ENCODE measurements around the gene TBX5.

Gene TBX5

DNA sequence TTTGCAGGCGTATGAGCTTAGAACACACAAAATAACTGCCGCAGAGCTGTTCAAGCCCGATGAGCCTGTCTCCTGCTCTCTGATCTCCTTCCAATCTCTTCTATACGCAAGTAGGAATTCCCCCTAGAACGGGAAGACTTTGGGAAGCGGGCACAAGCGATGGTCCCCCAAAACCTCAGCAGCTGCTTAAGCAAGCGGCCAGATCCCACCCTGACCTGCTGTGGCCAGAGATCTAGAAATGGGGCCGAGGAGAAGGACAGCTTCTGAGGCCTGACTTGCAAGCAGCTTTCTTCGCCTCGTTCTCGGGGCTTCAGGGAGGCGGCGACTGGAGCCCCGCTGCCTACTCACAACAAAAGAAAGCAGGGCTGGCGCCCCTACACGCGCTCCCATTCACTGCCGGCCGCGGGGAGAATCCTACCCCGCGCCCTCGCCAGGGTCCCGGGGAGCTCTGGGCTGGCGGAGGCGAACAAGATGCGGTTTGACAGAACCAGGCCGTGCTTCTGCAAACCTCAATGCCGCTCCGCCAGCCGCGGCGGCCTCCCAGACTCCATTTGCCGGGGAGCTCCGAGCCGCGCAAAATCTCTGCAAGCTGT is 922 bp downstream of the TBX5 start:
- no peak for DNase-seq

DNA sequence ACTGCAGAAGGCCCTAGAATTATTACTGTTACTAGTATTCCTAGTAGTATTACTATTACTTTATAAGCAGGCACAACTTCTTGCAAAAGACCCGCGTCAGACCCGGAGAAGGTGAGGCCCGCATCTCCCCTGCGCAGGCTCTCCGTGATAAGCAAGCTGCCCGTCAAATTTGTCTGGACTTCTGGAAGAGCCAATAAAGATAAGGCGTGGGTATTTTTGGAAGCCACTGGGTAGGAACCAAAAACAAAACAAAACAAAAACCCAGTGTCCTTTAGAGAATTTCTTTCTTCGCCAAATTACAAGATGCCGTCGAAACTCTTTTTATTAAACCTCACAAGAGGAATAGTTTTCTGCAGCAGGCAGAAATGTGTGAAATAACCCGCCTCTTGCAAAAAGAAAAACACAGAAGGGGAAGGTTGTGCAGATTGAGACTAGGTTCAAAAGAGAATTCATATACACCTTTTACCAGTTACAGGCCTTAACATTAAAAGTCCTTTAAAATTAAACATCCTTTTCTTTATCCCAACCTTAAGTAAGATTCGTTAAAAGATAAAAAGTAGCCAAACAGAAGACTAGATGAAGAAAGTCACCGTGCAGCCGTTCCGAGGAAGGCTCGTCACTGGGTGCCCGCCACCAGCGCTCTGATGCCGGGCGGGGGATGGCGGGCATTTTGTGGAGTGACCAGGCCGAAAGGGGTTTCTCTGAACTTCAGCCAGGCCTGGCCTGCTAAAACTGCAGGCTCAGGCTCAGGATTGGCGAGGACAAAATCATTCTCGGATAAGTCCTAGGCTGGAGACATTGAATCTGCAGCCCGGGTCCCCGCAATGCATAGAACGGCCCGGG is 1.6 kb downstream of the TBX5 start:
- no peak for DNase-seq

DNA sequence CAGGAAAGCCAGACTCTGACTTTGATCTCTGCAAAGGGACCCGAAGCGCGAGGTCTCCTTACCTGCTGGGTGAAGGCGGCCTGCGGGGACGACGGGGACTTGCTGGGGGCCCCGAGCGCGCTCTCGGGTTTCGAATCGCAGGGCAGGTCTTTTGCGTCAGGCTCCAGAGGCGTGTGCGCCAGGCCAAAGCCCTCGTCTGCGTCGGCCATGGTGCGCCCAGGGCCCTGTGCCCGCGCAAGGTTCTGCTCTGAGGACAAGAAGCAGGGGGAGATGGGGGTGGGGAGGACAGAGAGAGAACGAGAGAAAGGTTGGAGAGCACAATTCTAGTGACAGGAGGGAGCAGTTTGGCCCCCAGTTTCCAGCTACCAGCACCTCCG is 2.3 kb downstream of the TBX5 start:
- DNase-seq, result no peak

DNA sequence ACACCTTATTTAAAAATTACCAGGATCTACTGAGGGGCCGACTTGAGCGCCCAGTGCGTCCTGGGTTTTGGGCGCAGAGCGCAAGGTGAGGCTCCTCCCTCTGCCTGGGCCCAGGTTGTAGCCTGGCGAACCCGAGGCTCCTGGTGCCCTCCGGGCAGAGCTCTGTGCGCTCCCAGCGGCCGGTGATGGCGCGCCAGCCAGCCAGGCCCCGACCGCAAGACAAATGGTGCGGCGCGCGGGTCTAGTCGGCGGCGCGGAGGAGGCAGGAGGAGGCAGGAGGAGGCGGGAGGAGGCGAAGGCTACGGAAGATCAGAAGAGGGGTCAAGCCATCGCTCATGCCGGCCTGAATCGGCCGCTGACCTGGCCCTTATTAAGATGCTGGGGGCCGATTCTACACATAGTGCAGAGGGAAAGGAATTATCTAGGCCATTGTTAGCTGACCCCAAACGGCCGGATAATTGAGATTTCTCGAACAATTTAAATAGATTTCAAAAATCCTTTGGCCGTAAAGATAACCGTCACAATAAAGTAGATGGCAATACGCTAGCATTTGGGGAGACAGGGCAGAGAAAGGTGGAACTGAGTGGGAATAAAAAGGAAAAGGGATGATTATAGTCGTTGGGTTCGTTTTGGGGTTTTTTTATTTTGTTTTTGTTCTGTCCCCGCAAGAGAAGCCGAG is 2.8 kb downstream of the TBX5 start:
- DNase-seq, result no peak

DNA sequence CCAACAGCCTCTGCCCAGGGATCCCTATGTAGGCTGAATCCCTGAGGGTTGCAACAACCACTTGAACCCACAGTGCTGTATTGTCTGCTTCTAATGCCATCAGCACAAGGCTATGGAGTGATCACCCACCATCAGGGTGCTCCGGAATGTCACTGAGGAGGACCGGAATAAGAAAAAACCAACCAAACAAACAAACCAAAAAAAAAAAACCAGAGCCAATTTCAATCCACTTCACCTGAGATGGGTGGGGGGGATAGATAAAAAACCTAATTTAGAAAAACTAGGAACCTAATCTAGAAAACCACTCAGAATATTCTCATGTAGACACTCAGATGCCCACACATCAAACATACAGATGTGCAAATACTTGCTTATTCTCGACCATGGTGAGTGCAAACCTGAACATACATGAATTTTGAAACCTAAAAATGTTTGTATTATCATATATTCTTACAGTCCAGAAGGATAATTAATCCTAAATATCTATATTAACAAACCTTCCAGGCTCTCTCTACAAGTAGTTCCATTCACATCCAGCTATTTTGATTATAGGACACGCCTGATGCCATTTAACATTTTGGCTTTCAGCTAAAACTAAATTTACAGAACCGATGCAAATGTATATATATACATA is 3.7 kb downstream of the TBX5 start:
- DNase-seq, result no peak

DNA sequence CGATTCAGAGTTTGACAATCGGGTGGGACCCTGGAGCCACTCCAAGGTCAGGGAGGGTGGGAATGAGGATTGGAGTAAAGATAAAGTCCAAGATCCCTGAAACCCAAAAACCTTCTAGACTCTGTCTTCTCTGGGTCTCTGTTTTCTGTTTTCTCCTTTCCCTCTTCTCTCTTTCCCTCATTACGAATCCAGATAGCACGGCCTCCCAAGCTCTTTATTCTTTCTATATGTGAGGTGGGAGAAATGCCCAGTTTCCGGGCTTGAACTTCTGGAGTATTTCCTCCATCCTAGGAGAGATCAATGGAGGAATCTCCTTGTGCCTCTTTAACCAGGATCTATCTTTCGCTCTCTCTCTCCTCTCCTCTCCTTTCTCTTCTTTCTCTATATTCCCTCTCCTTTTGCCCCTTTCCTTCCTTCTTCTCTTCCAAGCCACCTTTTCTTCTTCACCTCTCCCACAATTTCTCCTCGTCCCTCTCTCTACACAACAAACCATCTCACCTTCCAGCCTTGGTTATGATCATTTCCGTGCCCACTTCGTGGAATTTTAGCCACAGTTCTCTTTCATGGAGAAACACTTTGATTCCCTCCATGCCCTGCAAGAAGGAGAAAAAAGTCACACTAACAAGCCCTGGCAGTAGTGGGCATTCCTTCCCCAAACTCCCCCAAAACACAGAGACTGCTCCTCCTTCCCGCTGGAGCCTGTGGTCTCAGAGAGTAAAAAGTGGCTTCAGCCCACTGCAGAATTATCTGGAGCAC is 4.4 kb downstream of the TBX5 start:
- no peak for DNase-seq

DNA sequence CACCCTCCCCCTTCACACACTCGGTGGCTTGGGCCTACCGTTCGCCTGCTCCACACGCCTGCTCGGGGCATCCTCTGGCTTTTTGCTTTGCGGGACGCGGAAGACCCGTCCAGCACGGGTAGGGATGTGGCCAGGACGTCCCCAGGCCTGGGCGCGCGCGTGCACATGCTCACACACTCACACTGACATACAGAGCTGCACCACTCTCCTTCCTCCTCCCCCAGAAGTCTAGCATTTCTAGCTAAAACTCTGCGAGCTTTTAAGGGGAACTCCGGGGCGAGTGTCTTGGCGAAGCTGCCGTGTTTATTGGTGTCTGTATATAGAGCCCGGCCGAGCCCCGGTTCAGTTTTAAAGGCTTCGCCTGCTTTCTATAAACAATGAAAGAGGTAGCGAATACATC is 5.0 kb downstream of the TBX5 start:
- no peak for DNase-seq

DNA sequence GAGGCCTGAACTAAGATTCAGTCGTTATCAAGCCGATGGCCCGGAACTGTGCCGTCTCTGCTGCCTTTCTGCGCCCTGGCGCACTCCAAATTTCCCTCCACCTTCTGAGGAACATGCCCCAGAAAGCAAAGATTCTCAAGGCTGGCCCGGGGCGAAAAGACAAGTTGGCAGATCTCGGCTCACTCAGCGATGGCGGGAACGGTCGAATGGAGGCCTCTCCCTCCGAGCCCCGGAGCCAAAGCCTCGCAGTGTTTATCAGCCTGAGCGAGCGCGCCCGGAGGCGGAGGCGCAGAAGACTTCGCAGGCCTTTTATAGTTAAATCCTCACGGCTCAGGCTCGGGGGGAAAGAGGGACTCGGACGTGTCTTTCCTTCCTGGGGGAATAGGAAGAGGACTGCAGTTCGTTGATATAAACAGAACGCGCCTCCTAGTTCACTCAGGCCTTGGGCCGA is 5.6 kb downstream of the TBX5 start:
- no peak for DNase-seq

DNA sequence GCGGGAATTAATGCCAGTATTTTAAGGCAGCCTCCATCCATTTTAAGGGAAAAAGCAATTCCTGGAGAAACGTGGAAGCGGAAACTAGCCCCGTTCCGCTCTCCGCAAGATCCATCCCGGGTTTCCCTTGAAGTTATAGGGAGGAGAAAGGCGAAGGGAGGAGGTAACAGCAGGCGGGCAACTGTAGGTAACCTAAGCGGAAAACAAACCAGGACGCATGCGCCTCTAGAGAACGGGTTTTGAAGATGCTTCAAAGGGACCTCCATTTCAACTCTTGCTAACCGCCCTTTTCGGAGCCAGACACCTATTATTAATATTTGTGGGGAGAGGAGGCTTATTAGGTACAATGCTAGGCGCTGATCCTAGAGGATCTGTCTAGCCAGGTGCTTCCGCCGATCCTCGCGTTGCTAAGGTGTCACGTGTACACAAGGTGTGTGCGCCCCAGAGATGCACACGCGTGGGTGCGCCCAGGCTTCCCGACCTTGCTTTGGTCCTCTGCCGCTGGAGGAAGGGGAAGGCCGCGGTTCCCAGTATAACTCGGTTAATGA is 6.2 kb downstream of the TBX5 start:
- no peak for DNase-seq

DNA sequence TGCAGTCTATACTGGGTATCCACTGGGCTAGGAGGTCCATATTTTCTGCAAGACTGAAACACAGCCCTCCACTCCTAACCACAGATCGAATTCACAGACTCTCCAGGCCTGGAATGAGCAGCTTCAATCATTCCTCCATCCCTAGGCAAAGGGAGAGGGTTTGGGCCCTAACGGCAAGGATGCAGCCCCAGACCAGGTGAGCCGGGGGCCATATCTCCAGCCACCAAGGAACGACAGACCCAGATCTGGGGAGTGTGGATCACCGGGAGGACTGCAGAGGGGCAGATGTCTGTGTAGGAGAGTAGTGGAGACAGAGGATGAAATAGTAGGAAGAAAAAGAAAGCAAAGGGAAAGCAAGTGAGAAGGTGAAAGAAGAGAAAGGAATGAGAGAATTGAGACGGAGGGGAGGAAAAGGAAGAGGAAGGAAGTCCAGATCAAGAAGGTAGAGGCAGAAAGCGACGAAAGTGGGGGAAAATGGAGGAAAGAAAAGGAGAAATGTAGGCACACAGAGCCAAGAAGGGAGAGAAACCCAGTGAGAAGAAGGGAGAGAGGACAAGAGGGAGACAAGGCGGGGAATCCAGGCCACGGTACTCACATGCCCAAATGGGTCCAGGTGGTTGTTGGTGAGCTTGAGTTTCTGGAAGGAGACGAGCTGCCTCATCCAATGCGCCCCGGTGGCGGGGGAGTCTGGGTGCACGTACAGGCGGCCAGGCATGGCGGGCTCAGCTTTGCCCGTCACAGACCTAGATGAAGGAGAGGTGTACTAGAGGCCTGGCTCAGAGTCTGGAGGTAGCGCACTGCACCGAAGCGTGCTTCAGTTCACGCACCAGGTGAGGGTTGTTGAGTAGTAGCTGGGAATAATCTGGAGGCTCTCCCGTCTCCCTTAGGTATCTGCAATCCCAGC is 7.7 kb downstream of the TBX5 start:
- DNase-seq, result no peak

DNA sequence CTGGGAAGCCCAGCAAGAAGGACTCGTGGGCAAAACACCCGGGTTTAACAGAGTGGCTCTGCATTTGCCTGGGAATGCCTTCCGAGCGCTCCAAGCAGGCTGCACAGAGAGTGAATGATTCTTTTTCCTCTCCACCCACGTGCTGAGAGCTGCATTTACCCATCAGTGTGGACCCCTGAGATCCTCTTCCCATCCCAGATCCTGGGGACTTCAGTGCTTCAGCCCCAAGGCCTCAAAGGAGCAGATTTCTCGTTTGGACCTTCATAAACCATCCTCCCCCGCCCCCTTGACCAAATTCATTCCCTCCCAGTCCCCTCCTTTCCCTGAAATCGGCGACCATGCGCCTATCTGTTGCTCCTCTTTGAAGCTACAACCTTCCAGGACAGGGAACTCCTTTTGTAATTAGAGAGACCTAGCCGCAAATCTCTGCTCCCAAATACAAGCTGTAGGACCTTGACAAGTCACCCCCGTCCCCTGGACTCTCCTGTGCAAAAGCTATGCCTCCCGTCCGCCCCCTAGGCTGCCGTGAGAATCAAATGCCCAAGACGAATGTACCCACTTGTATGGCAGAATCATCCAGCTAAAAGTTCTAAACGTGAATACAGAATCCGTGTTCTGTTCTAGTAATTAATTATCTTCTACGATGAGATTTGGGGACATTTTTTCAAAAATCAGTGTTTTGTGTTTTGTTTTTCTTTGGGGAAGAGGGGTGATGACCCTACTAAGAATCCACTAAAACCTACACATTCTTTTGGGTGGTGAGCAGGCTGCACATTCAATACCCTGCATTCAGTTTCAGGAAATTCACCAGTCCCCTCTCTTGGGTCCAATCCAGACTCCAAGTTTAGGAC is 8.8 kb downstream of the TBX5 start:
- DNase-seq, result no peak

DNA sequence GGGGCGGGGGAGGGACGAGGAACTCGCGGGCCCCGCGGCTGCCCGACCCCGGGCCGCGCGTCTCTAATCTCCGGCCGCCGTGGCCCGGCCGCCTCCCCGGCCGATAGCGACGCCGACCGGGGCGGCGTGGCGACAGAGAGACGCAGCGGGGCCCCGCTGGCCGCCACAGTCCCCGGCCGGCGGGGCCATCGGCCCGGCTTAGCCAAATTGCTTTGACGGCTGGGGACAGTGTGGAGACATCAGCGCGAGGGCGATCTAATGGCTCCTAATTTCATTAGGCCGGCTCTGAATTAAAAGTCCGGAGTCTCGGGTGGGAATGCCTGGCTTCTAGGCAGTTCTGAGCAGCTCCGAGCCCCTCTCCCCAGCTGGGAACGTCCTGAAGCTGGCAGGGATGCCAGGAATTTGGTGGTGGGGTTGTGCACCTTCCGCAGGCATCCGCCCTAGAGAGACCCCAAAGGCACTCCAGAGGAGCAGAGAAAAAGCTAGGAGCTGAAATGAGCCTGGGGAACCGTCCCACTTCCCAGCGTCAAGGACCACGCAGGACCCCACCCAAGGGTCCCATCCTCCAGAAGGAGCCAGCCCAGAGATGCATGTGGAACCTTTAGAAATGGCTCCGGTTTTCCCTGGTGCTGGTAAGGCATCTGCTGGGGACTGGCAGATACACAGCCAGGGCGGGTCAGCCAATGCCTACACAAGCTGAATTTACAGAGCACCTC is 9.6 kb downstream of the TBX5 start:
- DNase-seq, result no peak

DNA sequence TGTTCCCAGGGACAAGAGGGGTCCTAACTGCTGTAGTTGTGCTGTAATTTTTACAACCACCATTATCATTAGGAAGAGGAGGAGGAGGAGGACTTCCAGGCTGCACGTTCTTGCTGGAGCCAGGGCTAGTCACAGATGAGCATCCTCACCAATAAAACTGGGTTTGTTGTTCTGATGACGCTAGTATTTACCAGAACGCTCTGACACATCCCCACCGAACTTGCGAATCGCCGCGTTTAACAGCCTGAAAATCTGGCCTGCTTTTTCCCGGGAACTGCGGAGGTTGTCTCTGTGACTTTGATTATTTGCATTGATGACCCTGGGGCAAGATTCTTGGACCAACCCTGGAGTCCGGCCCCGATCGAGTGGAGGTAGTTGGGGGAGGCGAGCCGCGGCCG is 10.2 kb downstream of the TBX5 start:
- no peak for DNase-seq

DNA sequence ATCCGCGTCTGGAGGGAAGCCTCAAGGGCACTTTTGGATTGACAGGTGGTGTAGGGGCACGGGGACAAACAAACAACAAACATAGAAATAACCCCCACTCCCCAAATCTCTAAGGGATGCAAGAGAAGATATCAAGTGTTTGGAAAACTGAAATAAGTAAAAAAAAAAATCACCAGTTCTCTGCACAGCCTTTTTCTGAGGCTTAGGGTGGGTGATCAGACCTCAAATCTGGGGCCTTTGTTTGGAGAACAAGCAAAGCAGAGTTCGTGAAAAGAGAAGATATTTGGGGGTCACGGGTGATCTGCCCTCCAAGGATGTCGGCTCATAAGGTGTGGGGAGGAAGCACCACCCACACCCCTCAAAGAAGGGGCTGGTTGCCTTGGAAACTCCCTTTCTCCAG is 10.7 kb downstream of the TBX5 start:
- no peak for DNase-seq

DNA sequence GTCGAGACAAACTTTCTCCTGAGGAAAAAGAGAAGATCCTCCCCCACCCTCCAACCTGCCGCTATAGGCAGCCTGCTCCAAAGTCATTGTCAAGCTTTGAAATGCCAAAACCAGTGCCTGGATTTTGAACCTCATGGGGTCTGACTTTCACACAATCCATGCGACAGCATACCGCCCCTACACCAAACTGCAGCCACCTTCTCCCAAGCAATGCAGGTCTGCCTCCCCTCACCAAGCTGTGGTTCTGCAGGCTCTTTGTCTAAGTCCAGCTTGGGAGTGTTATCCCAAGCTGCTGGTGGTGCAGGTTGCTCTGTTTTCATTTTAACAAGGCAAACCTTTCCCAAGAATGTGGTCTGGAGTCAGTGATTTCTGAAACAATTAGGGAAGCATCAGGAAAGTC is 12.4 kb downstream of the TBX5 start:
- no peak for DNase-seq

DNA sequence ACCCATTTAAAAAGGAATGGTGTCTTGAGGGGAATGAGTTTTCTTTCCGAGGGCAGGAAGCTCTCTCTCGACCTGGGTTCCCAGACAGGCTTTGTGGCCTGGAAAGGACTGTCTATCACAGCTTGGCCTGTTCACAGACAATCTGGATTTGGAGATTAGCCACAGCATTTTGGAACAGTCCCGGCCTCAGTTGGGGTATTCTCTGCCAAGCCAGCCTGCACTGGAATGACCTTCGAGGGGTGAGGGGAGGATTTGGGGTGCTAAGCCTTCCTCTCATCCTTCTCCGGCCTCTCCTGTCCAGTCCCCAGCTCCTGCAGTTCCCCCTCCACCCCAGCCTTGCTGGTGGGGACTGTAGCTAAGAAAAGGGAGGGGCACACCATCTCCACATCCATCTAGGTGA is 13.0 kb downstream of the TBX5 start:
- DNase-seq, result no peak

DNA sequence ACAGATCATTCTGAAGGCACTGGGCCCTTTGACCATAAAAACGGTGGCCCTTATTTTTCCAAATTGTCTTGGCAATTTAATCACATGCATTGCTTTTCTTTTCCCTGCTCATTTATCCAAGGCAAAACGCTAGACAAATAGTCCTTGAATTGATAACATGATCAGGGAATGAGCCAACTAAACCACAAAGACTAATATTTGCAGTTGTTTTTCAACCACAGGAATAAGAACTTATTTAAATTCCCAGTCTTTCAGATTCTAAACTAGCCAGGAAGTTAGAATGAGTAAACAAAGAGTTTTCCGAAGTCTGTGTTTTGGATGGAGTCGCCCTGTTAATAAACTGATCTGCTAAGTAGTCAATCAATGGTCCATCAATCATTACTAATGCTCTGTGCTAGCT is 14.9 kb downstream of the TBX5 start:
- DNase-seq, result no peak

DNA sequence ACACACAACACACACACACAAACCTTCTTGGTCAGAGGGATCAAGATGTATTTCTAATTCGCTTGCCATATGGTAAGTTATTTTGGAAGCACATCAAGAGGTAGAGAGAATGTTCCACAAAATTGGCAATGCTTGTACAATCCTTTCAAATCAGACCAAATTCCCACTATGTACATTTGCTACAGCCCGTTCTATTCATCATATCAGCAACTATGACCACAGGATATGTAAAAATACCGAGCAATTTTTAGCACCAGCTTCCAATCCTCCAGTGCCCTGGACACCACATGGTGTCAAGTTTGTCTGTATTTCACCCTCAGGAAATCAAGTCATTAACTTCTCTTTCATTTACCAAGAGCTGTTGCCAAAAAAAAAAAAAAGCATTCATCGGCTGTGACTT is 21.2 kb downstream of the TBX5 start:
- DNase-seq, result no peak

DNA sequence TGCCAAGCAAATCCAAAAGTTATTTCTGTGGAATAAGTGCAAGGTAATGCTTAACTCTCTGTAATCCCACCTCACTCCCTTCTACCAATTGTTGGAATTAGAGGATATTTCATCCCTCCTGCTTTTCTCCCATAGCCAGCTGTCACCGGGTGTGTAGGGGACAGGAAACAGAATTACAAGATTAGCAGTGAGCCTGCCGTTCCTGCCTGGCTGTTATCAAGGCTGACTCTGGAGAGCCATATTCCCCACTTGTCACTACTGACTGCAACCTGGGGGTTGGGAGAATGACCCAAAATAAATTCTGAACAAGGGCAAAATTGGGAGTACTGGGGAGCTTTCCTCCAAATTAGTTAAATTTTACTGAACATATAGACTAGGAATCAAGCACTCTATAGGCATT is 24.8 kb downstream of the TBX5 start:
- no peak for DNase-seq

DNA sequence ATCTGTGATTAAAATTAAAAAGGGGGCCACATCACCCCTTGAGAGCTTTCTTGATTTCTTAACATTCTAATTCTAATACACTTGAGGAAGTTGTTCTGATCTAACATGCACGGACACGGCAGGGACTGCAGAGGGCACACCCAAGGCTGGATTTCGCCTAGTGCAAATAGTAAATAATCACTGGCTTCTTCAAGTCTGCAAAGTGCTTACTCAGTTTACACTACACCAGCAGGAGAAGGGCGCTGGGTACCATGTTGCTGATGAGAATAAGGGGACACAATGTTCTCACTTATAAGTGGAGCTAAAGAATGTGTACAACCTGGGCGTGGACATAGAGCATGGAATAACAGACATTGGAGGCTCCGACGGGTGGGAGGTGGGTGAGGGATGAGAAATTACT is 34.2 kb downstream of the TBX5 start:
- no peak for DNase-seq
